Uterus (tissue), 2 donors: ENCODE results near the gene OR52I2.

Experiments used
- POLR2A ChIP-seq, 2 donors: fragments of 450-650 bp; IDR thresholded peaks; one replicate each; pipeline ENCODE4 v1.6.1; 2016; ENCODE audit warnings: antibody characterized with exemption in 2 of 2, mild to moderate bottlenecking in 1 of 2, moderate library complexity in 1 of 2
- TF ChIP-seq, protein P1 (sequence below), 4 experiments: fragments of 200-600 bp in 2 of 4; fragments of 450-650 bp in 2 of 4; sonication (generic) in 2 of 4; IDR thresholded peaks; one replicate each; pipeline ENCODE4 v1.5.1; 2016 to 2019; ENCODE audit warnings: antibody characterized with exemption in 4 of 4, mild to moderate bottlenecking in 2 of 4, moderate library complexity in 1 of 4

DNA sequence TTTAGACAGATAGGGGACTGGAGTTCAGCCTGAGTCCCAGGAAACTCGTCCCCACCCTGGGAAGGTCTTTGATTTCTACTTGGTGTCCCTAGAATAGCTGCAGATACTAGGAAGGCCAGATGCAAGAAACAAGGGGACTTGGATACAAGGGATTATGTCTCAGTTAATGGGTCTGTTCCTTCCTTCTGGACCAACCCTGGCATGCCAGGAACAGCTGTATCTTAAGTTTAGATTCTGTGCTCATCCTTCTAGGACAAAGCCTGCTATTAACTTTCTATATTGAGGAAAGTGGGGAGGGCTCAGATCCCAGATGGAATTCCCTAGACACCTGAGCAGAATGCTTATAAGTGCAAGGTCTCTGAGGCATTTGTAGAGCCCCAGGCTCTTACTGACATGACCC lies 40.5 kb upstream of the OR52I2 start:
- TF ChIP-seq POLR2A (IDR thresholded peaks at IDR 0.05) = no peak
- TF ChIP-seq, protein P1, sequence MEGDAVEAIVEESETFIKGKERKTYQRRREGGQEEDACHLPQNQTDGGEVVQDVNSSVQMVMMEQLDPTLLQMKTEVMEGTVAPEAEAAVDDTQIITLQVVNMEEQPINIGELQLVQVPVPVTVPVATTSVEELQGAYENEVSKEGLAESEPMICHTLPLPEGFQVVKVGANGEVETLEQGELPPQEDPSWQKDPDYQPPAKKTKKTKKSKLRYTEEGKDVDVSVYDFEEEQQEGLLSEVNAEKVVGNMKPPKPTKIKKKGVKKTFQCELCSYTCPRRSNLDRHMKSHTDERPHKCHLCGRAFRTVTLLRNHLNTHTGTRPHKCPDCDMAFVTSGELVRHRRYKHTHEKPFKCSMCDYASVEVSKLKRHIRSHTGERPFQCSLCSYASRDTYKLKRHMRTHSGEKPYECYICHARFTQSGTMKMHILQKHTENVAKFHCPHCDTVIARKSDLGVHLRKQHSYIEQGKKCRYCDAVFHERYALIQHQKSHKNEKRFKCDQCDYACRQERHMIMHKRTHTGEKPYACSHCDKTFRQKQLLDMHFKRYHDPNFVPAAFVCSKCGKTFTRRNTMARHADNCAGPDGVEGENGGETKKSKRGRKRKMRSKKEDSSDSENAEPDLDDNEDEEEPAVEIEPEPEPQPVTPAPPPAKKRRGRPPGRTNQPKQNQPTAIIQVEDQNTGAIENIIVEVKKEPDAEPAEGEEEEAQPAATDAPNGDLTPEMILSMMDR (IDR thresholded peaks at IDR 0.05) = no peak
